ENCODE measurements around the gene NEDD8. TPM values are rescaled to one million over a fixed set of nuclear protein-coding genes. Genes with fewer than 3 reads are reported as not detected.

Gene NEDD8
- total and polyA plus RNA-seq, 2 donors = 214 to 259 TPM

- H3K27ac ChIP-seq (ENCODE audit: low read depth in 1 of 2, low read length in 1 of 2) = peak overlapping the region; percentile 56 to 62
- DNase-seq (ENCODE audit: low read depth in 6 of 9, low spot score in 9 of 9) = peak in 2 of 9 donors; percentile 24 to 52
- peaks cover 1 to 3% of the 10 kb centered on the region in 2 donors for H3K36me3 ChIP-seq (ENCODE audit: control insufficient read depth in 2 of 2, insufficient read depth in 2 of 2, low read length in 1 of 2)
- peaks cover 11 to 35% of the 10 kb centered on the region in 2 donors for H3K4me1 ChIP-seq (ENCODE audit: control insufficient read depth in 2 of 2, insufficient read depth in 2 of 2, low read length in 2 of 2)
- no peak overlapping the region for H3K4me3 ChIP-seq (ENCODE audit: low read length in 2 of 2)
- H3K27me3 ChIP-seq (ENCODE audit: control insufficient read depth in 2 of 2, insufficient read depth in 1 of 2, low read length in 1 of 2) = no peaks in the 10 kb centered on the region
- 91% methylated on average over 3 of the region's 3 CpGs for WGBS
- no peaks in the 10 kb centered on the region for H3K9me3 ChIP-seq (ENCODE audit: control insufficient read depth in 2 of 2, insufficient read depth in 1 of 2, low read length in 1 of 2)
Measured at GRCh38 chr14:24274101-24274543, 42.0 kb upstream of the NEDD8 start.

GRCh38 chr14:24273422-24273998 lies 41.3 kb upstream of the NEDD8 start:
- no peak overlapping the region for H3K27ac ChIP-seq (ENCODE audit: low read depth in 1 of 2, low read length in 1 of 2)
- no peak overlapping the region for H3K4me3 ChIP-seq (ENCODE audit: low read length in 2 of 2)
- peaks cover 5 to 6% of the 10 kb centered on the region in 2 donors for H3K36me3 ChIP-seq (ENCODE audit: control insufficient read depth in 2 of 2, insufficient read depth in 2 of 2, low read length in 1 of 2)
- no peaks in the 10 kb centered on the region for H3K27me3 ChIP-seq (ENCODE audit: control insufficient read depth in 2 of 2, insufficient read depth in 1 of 2, low read length in 1 of 2)
- WGBS = 84% methylated on average over 3 of the region's 3 CpGs
- H3K9me3 ChIP-seq (ENCODE audit: control insufficient read depth in 2 of 2, insufficient read depth in 1 of 2, low read length in 1 of 2) = no peaks in the 10 kb centered on the region
- no peak for DNase-seq (ENCODE audit: low read depth in 6 of 9, low spot score in 9 of 9)
- peaks cover 11 to 30% of the 10 kb centered on the region in 2 donors for H3K4me1 ChIP-seq (ENCODE audit: control insufficient read depth in 2 of 2, insufficient read depth in 2 of 2, low read length in 2 of 2)

- Histone ChIP-seq H3K4me1 (ENCODE audit: control insufficient read depth in 2 of 2, insufficient read depth in 2 of 2, low read length in 2 of 2) (peaks cover 11 to 27% of the 10 kb centered on the region in 2 donors), H3K36me3 (ENCODE audit: control insufficient read depth in 2 of 2, insufficient read depth in 2 of 2, low read length in 1 of 2) (peaks cover 5 to 9% of the 10 kb centered on the region in 2 donors), H3K4me3 (ENCODE audit: low read length in 2 of 2) (no peak overlapping the region), H3K9me3 (ENCODE audit: control insufficient read depth in 2 of 2, insufficient read depth in 1 of 2, low read length in 1 of 2) (no peaks in the 10 kb centered on the region), H3K27me3 (ENCODE audit: control insufficient read depth in 2 of 2, insufficient read depth in 1 of 2, low read length in 1 of 2) (no peaks in the 10 kb centered on the region), H3K27ac (ENCODE audit: low read depth in 1 of 2, low read length in 1 of 2) (no peak overlapping the region)
- DNase-seq (ENCODE audit: low read depth in 6 of 9, low spot score in 9 of 9) = no peak
- 96% methylated on average over 2 of the region's 2 CpGs for WGBS
Measured at GRCh38 chr14:24272467-24272866, 40.3 kb upstream of the NEDD8 start.

- Histone ChIP-seq H3K27me3 (ENCODE audit: control insufficient read depth in 2 of 2, insufficient read depth in 1 of 2, low read length in 1 of 2) (no peaks in the 10 kb centered on the region), H3K36me3 (ENCODE audit: control insufficient read depth in 2 of 2, insufficient read depth in 2 of 2, low read length in 1 of 2) (peaks cover 5 to 13% of the 10 kb centered on the region in 2 donors), H3K4me3 (ENCODE audit: low read length in 2 of 2) (peak overlapping the region; percentile 67 to 83), H3K27ac (ENCODE audit: low read depth in 1 of 2, low read length in 1 of 2) (peak overlapping the region; percentile 79 to 99), H3K9me3 (ENCODE audit: control insufficient read depth in 2 of 2, insufficient read depth in 1 of 2, low read length in 1 of 2) (no peaks in the 10 kb centered on the region), H3K4me1 (ENCODE audit: control insufficient read depth in 2 of 2, insufficient read depth in 2 of 2, low read length in 2 of 2) (peaks cover 11 to 26% of the 10 kb centered on the region in 2 donors)
- 22% methylated on average over 3 of the region's 3 CpGs for WGBS
- DNase-seq (ENCODE audit: low read depth in 6 of 9, low spot score in 9 of 9) = no peak
Measured at GRCh38 chr14:24271834-24272263, 39.7 kb upstream of the NEDD8 start.

- H3K27me3 ChIP-seq (ENCODE audit: control insufficient read depth in 2 of 2, insufficient read depth in 1 of 2, low read length in 1 of 2) = no peaks in the 10 kb centered on the region
- peak within 1 kb of the TSS; percentile 67 to 83 for H3K4me3 ChIP-seq (ENCODE audit: low read length in 2 of 2)
- H3K36me3 ChIP-seq (ENCODE audit: control insufficient read depth in 2 of 2, insufficient read depth in 2 of 2, low read length in 1 of 2) = peaks cover 5 to 17% of the 10 kb centered on the region in 2 donors
- peaks cover 11 to 26% of the 10 kb centered on the region in 2 donors for H3K4me1 ChIP-seq (ENCODE audit: control insufficient read depth in 2 of 2, insufficient read depth in 2 of 2, low read length in 2 of 2)
- H3K9me3 ChIP-seq (ENCODE audit: control insufficient read depth in 2 of 2, insufficient read depth in 1 of 2, low read length in 1 of 2) = no peaks in the 10 kb centered on the region
- WGBS = under 1% methylated on average over 61 of the region's 61 CpGs
- peak; percentile 80 to 96 (median 88) for DNase-seq (ENCODE audit: low read depth in 6 of 9, low spot score in 9 of 9)
- H3K27ac ChIP-seq (ENCODE audit: low read depth in 1 of 2, low read length in 1 of 2) = peak within 1 kb of the TSS; percentile 94 to 99
Measured at GRCh38 chr14:24271134-24271833, 39.1 kb upstream of the NEDD8 start, which contains the start of gene RABGGTA. Gene RABGGTA (minus strand): TSS chr14:24271597. CDS start chr14:24271115, 482 bp downstream.

- Histone ChIP-seq H3K4me1 (ENCODE audit: control insufficient read depth in 2 of 2, insufficient read depth in 2 of 2, low read length in 2 of 2) (peaks cover 11 to 26% of the 10 kb centered on the region in 2 donors), H3K27me3 (ENCODE audit: control insufficient read depth in 2 of 2, insufficient read depth in 1 of 2, low read length in 1 of 2) (no peaks in the 10 kb centered on the region), H3K9me3 (ENCODE audit: control insufficient read depth in 2 of 2, insufficient read depth in 1 of 2, low read length in 1 of 2) (no peaks in the 10 kb centered on the region), H3K27ac (ENCODE audit: low read depth in 1 of 2, low read length in 1 of 2) (peak overlapping the region; percentile 94 to 99), H3K4me3 (ENCODE audit: low read length in 2 of 2) (peak overlapping the region; percentile 67 to 83), H3K36me3 (ENCODE audit: control insufficient read depth in 2 of 2, insufficient read depth in 2 of 2, low read length in 1 of 2) (peaks cover 5 to 19% of the 10 kb centered on the region in 2 donors)
- 17% methylated on average over 13 of the region's 13 CpGs for WGBS
- no peak for DNase-seq (ENCODE audit: low read depth in 6 of 9, low spot score in 9 of 9)
Measured at GRCh38 chr14:24270537-24271133, 38.5 kb upstream of the NEDD8 start.

GRCh38 chr14:24269910-24270536 lies 37.9 kb upstream of the NEDD8 start:
- over 99% methylated on average over 14 of the region's 14 CpGs for WGBS
- no peak for DNase-seq (ENCODE audit: low read depth in 6 of 9, low spot score in 9 of 9)
- H3K9me3 ChIP-seq (ENCODE audit: control insufficient read depth in 2 of 2, insufficient read depth in 1 of 2, low read length in 1 of 2) = no peaks in the 10 kb centered on the region
- no peak overlapping the region for H3K4me3 ChIP-seq (ENCODE audit: low read length in 2 of 2)
- H3K27me3 ChIP-seq (ENCODE audit: control insufficient read depth in 2 of 2, insufficient read depth in 1 of 2, low read length in 1 of 2) = no peaks in the 10 kb centered on the region
- no peak overlapping the region for H3K27ac ChIP-seq (ENCODE audit: low read depth in 1 of 2, low read length in 1 of 2)
- peaks cover 11 to 27% of the 10 kb centered on the region in 2 donors for H3K4me1 ChIP-seq (ENCODE audit: control insufficient read depth in 2 of 2, insufficient read depth in 2 of 2, low read length in 2 of 2)
- peaks cover 9 to 19% of the 10 kb centered on the region in 2 donors for H3K36me3 ChIP-seq (ENCODE audit: control insufficient read depth in 2 of 2, insufficient read depth in 2 of 2, low read length in 1 of 2)

- H3K36me3 ChIP-seq (ENCODE audit: control insufficient read depth in 2 of 2, insufficient read depth in 2 of 2, low read length in 1 of 2) = peaks cover 9 to 19% of the 10 kb centered on the region in 2 donors
- H3K4me1 ChIP-seq (ENCODE audit: control insufficient read depth in 2 of 2, insufficient read depth in 2 of 2, low read length in 2 of 2) = peaks cover 11 to 27% of the 10 kb centered on the region in 2 donors
- H3K27ac ChIP-seq (ENCODE audit: low read depth in 1 of 2, low read length in 1 of 2) = no peak overlapping the region
- no peaks in the 10 kb centered on the region for H3K27me3 ChIP-seq (ENCODE audit: control insufficient read depth in 2 of 2, insufficient read depth in 1 of 2, low read length in 1 of 2)
- no peak overlapping the region for H3K4me3 ChIP-seq (ENCODE audit: low read length in 2 of 2)
- no peak for DNase-seq (ENCODE audit: low read depth in 6 of 9, low spot score in 9 of 9)
- 98% methylated on average over 8 of the region's 8 CpGs for WGBS
- H3K9me3 ChIP-seq (ENCODE audit: control insufficient read depth in 2 of 2, insufficient read depth in 1 of 2, low read length in 1 of 2) = no peaks in the 10 kb centered on the region
Measured at GRCh38 chr14:24269368-24269767, 37.2 kb upstream of the NEDD8 start.
